Adrenal gland (tissue), 12 donors: ENCODE results near the gene LRCH4. TPM values are rescaled to one million over a fixed set of nuclear protein-coding genes. Genes with fewer than 3 reads are reported as not detected.

Experiments
- DNase-seq, 7 donors: peaks; one replicate each; pipeline ENCODE4 v3.0.0-alpha.2; 2019 to 2020
- H3K27ac ChIP-seq, 5 donors: fragments of 200-600 bp; sonication (generic) in 4 of 5; 1 replicate in 3 of 5; 2 replicates in 2 of 5; pipeline versions ENCODE4 v1.5.1 to v1.8.0; 2016 to 2020; ENCODE audit warnings: mild to moderate bottlenecking in 1 of 5
- H3K27me3 ChIP-seq: fragments of 200-600 bp; 2 replicates; pipeline ENCODE4 v1.8.0; 2021
- H3K36me3 ChIP-seq, 2 donors: fragments of 200-600 bp; replicated peaks in 1 of 2; 1 replicate in 1 of 2; 2 replicates in 1 of 2; pipeline versions ENCODE4 v1.5.1 to v1.8.0; 2018 to 2022
- H3K4me1 ChIP-seq, 2 donors: fragments of 200-600 bp; replicated peaks in 1 of 2; 1 replicate in 1 of 2; 2 replicates in 1 of 2; pipeline versions ENCODE4 v1.5.1 to v1.8.0; 2018 to 2021
- H3K4me3 ChIP-seq, 4 donors: fragments of 200-600 bp; sonication (generic) in 3 of 4; one replicate each; pipeline ENCODE4 v1.5.1; 2016 to 2018
- H3K9me3 ChIP-seq, 3 donors: fragments of 200-600 bp; sonication (generic) in 1 of 3; replicated peaks in 1 of 3; 1 replicate in 2 of 3; 2 replicates in 1 of 3; pipeline versions ENCODE4 v1.5.1 to v1.8.0; 2016 to 2021
- CTCF ChIP-seq, 6 experiments: fragments of 450-650 bp in 4 of 6; fragments of 200-600 bp in 2 of 6; sonication (generic) in 1 of 6; IDR thresholded peaks; 1 replicate in 5 of 6; 2 replicates in 1 of 6; pipeline versions ENCODE4 v1.5.1 to v1.8.0; 2016 to 2021; ENCODE audit warnings: antibody characterized with exemption in 6 of 6, mild to moderate bottlenecking in 2 of 6, moderate library complexity in 1 of 6
- POLR2A ChIP-seq, 2 donors: fragments of 450-650 bp; IDR thresholded peaks; one replicate each; pipeline ENCODE4 v1.6.1; 2017; ENCODE audit warnings: antibody characterized with exemption in 2 of 2, mild to moderate bottlenecking in 2 of 2, moderate library complexity in 1 of 2
- WGBS, 4 donors: extraction: QIAGEN DNeasy Blood & Tissue Kit in 2 of 4; methylation state at CpG; one replicate each; pipeline versions ENCODE4 v1.1.5 to v1.1.7; 2013 to 2017; 5-methylcytosine and 5-hydroxymethylcytosine counted together
- intact Hi-C, 2 donors: fragments of 100-400 bp; cut with DNase I; formaldehyde crosslinking; loops; one replicate each; pipeline versions ENCODE4 v1.14.1 to v1.15.0; 2022 to 2023
- polyA plus RNA-seq, 3 donors: library from polyadenylated mRNA; stranded (reverse); fragments of 200-250 nt in 2 of 3; fragments of 350-450 nt in 1 of 3; fragmentation: Illumina TruSeq in 1 of 3; extraction: RNeasy Lipid Tissue Mini Kit (QIAGEN cat#74804) in 1 of 3; gene quantifications; one replicate each; pipeline ENCODE4 v1.2.3, GENCODE V29; 2013 to 2014
- total RNA-seq, 9 donors: library from RNA; depleted of rRNA in 4 of 9; stranded (reverse); fragments of >200 nt in 4 of 9; fragments of 120-200 nt in 1 of 9; fragmentation: NEBNext Ultra II Directional in 1 of 9; extraction: Animal tissue kit (Norgen Biotek cat#: 25700) in 1 of 9; gene quantifications; one replicate each; pipeline versions ENCODE4 v1.1.0 to v1.2.4, GENCODE V29; 2013 to 2023
- donor health status: healthy with polysubstance abuse.
- donor health status: Bipolar disorder and iron deficiency.
- donor health status: DM: yes; HTN: yes; CAD: no.
- donor health status: DM: no; HTN: no; CAD: no.
- donor health status: DM: no; HTN: no; CAD: no.
- donor health status: DM: yes; HTN: yes; CAD: no.

LRCH4 gene
- total and polyA plus RNA-seq, 12 donors = 10.4 to 235 (median 59.8) TPM

- H3K9me3 ChIP-seq = no peaks in the 10 kb centered on the region
- H3K36me3 ChIP-seq = peaks cover 0 to 57% of the 10 kb centered on the region in 2 donors
- no peaks in the 10 kb centered on the region for H3K27me3 ChIP-seq
- peak overlapping the region in 2 of 5 donors; percentile 32 to 38 for H3K27ac ChIP-seq
- WGBS, 4 donors = 91 to 95% (median 93%) methylated on average over 31 to 44 of the region's 44 CpGs
- intact Hi-C loops = loop anchor here in 1 of 2 donors (5.0 kb wide), 1 partner anchor 113 kb away; no protein-coding TSS in a partner anchor
- no peak overlapping the region for H3K4me3 ChIP-seq
- TF ChIP-seq POLR2A (IDR thresholded peaks at IDR 0.05) = no peak
- H3K4me1 ChIP-seq = peaks cover 9 to 10% of the 10 kb centered on the region in 2 donors
- peak in 2 of 7 donors; percentile 50 to 62 for DNase-seq
These were observed 11.3 kb downstream of the LRCH4 start for GRCh38 chr7:100574362-100575205.

GRCh38 chr7:100573691-100574361 lies 12.1 kb downstream of the LRCH4 start, which contains the start of gene SAP25:
TSS of gene SAP25 (minus strand) at chr7:100573900. CDS start at chr7:100573742, 158 bp downstream.
- DNase-seq = peak in 2 of 7 donors; percentile 41 to 55
- Histone ChIP-seq H3K4me1 (peaks cover 16 to 17% of the 10 kb centered on the region in 2 donors), H3K9me3 (no peaks in the 10 kb centered on the region), H3K27me3 (no peaks in the 10 kb centered on the region), H3K36me3 (peaks cover 0 to 50% of the 10 kb centered on the region in 2 donors), H3K4me3 (no peak within 1 kb of the TSS), H3K27ac (peak within 1 kb of the TSS in 2 of 5 donors; percentile 32 to 38)
- intact Hi-C loops = loop anchor here in 1 of 2 donors (5.0 kb wide), 1 partner anchor 113 kb away; no protein-coding TSS in a partner anchor
- 87 to 92% (median 90%) methylated on average over 17 to 70 of the region's 70 CpGs for WGBS, 4 donors
- TF ChIP-seq CTCF (IDR thresholded peaks at IDR 0.05) = peak in 1 of 6 experiments; percentile 30
- no peak for TF ChIP-seq POLR2A (IDR thresholded peaks at IDR 0.05)

- H3K4me1 ChIP-seq = peaks cover 23 to 24% of the 10 kb centered on the region in 2 donors
- intact Hi-C loops = loop anchor here in 1 of 2 donors (5.0 kb wide), 1 partner anchor 114 kb away; no protein-coding TSS in a partner anchor
- no peaks in the 10 kb centered on the region for H3K27me3 ChIP-seq
- no peak for TF ChIP-seq POLR2A (IDR thresholded peaks at IDR 0.05)
- TF ChIP-seq CTCF (IDR thresholded peaks at IDR 0.05) = no peak
- no peak overlapping the region for H3K27ac ChIP-seq
- no peaks in the 10 kb centered on the region for H3K9me3 ChIP-seq
- H3K36me3 ChIP-seq = peaks cover 0 to 43% of the 10 kb centered on the region in 2 donors
- 77 to 100% (median 92%) methylated on average over 3 to 30 of the region's 30 CpGs for WGBS, 4 donors
- no peak overlapping the region for H3K4me3 ChIP-seq
- DNase-seq = peak in 2 of 7 donors; percentile 42 to 53
These were observed 12.8 kb downstream of the LRCH4 start for GRCh38 chr7:100572949-100573675.

- intact Hi-C loops = loop anchor here in 1 of 2 donors (5.0 kb wide), 1 partner anchor 115 kb away; no protein-coding TSS in a partner anchor
- peaks cover 30 to 31% of the 10 kb centered on the region in 2 donors for H3K4me1 ChIP-seq
These were observed 13.5 kb downstream of the LRCH4 start for GRCh38 chr7:100572281-100572948.

More at GRCh38 chr7:100572281-100572948, 13.5 kb downstream of the LRCH4 start:
- Histone ChIP-seq H3K27me3 (no peaks in the 10 kb centered on the region), H3K36me3 (peaks cover 0 to 36% of the 10 kb centered on the region in 2 donors), H3K9me3 (no peaks in the 10 kb centered on the region), H3K4me3 (no peak overlapping the region), H3K27ac (no peak overlapping the region)
- TF ChIP-seq CTCF (IDR thresholded peaks at IDR 0.05) (no peak), POLR2A (IDR thresholded peaks at IDR 0.05) (no peak)
- WGBS, 4 donors = 71 to 89% (median 84%) methylated on average over 7 to 20 of the region's 20 CpGs
- DNase-seq = peak in 2 of 7 donors; percentile 33 to 55
